ENCODE results near the gene ENDOU. TPM values are rescaled to one million over a fixed set of nuclear protein-coding genes. Genes with fewer than 3 reads are reported as not detected.
A peak's percentile ranks its signal among the peaks of the same experiment; 100 is the strongest.

Gene ENDOU
- under 1 TPM in 1 of 4 donors, not detected in 3; 0.32 TPM for total RNA-seq

GRCh38 chr12:47725091-47725772 lies at the start of gene ENDOU:
ENDOU (minus strand) TSS chr12:47725490; CDS start chr12:47725413, 77 bp downstream.
- DNase-seq, result no peak
- in situ Hi-C loops (cut with MboI; ENCODE audit: low pct_ligation_motif_present in 1 of 4, low pct_unique_long_range_greater_than_20kb in 1 of 4, low sequenced_read_pairs in 3 of 4) (loop anchor here in 2 of 4 donors (25.0 kb wide), 2 partner anchors 112 to 237 kb away; partner anchors contain the start of gene TMEM106C (in 1 of the 2)), intact Hi-C loops (cut with DNase I; ENCODE audit: low total_unique reads) (no loop called here)
- WGBS, 2 donors (ENCODE audit: low coverage in 1 of 2), result 94% methylated on average over 7 of the region's 8 CpGs; no CpG with 5 or more reads in 1 of the 2 donors
- Histone ChIP-seq H3K36me3 (no peaks in the 10 kb centered on the region), H3K4me1 (no peaks in the 10 kb centered on the region), H3K4me3 (no peak within 1 kb of the TSS), H3K9me3 (no peaks in the 10 kb centered on the region), H3K27me3 (no peaks in the 10 kb centered on the region), H3K27ac (no peak within 1 kb of the TSS)
- no peak for TF ChIP-seq EP300 (IDR thresholded peaks at IDR 0.05; ENCODE audit: low read depth)
- TF ChIP-seq POLR2A (IDR thresholded peaks at IDR 0.05), result no peak
- TF ChIP-seq POLR2AphosphoS5 (IDR thresholded peaks at IDR 0.05), result no peak
- TF ChIP-seq, protein P1, sequence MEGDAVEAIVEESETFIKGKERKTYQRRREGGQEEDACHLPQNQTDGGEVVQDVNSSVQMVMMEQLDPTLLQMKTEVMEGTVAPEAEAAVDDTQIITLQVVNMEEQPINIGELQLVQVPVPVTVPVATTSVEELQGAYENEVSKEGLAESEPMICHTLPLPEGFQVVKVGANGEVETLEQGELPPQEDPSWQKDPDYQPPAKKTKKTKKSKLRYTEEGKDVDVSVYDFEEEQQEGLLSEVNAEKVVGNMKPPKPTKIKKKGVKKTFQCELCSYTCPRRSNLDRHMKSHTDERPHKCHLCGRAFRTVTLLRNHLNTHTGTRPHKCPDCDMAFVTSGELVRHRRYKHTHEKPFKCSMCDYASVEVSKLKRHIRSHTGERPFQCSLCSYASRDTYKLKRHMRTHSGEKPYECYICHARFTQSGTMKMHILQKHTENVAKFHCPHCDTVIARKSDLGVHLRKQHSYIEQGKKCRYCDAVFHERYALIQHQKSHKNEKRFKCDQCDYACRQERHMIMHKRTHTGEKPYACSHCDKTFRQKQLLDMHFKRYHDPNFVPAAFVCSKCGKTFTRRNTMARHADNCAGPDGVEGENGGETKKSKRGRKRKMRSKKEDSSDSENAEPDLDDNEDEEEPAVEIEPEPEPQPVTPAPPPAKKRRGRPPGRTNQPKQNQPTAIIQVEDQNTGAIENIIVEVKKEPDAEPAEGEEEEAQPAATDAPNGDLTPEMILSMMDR (IDR thresholded peaks at IDR 0.05), result no peak

GRCh38 chr12:47774663-47775062 lies 49.4 kb upstream of the ENDOU start:
- H3K9me3 ChIP-seq, result no peaks in the 10 kb centered on the region
- intact Hi-C loops (cut with DNase I; ENCODE audit: low total_unique reads) (loop anchor here (5.0 kb wide), 1 partner anchor 62 kb away; no protein-coding TSS in a partner anchor), in situ Hi-C loops (cut with MboI; ENCODE audit: low pct_ligation_motif_present in 1 of 4, low pct_unique_long_range_greater_than_20kb in 1 of 4, low sequenced_read_pairs in 3 of 4) (loop anchor here in 2 of 4 donors (5.0 to 10.0 kb wide), 2 partner anchors 57 to 60 kb away; no protein-coding TSS in a partner anchor)
- H3K27ac ChIP-seq, result peak overlapping the region in 3 of 4 donors; percentile 12 to 61 (median 23)
- peaks cover 40 to 62% (median 43%) of the 10 kb centered on the region in 4 donors for H3K4me1 ChIP-seq
- WGBS, 2 donors (ENCODE audit: low coverage in 1 of 2), result 95 to 97% methylated on average over 4 to 7 of the region's 7 CpGs
- DNase-seq, result no peak
- H3K27me3 ChIP-seq, result no peaks in the 10 kb centered on the region
- no peaks in the 10 kb centered on the region for H3K36me3 ChIP-seq
- no peak overlapping the region for H3K4me3 ChIP-seq
- TF ChIP-seq EP300 (IDR thresholded peaks at IDR 0.05; ENCODE audit: low read depth) (no peak), POLR2AphosphoS5 (IDR thresholded peaks at IDR 0.05) (no peak)
- TF ChIP-seq, protein P1 (IDR thresholded peaks at IDR 0.05), result no peak

GRCh38 chr12:47773858-47774580 lies 48.7 kb upstream of the ENDOU start:
- WGBS, 2 donors (ENCODE audit: low coverage in 1 of 2), result 58 to 85% methylated on average over 4 to 14 of the region's 14 CpGs
- Histone ChIP-seq H3K9me3 (no peaks in the 10 kb centered on the region), H3K27me3 (no peaks in the 10 kb centered on the region), H3K4me3 (peak overlapping the region; percentile 85 to 98 (median 92)), H3K36me3 (no peaks in the 10 kb centered on the region), H3K27ac (peak overlapping the region; percentile 88 to 94 (median 90)), H3K4me1 (peaks cover 40 to 61% (median 42%) of the 10 kb centered on the region in 4 donors)
- in situ Hi-C loops (cut with MboI; ENCODE audit: low pct_ligation_motif_present in 1 of 4, low pct_unique_long_range_greater_than_20kb in 1 of 4, low sequenced_read_pairs in 3 of 4), result loop anchor here in 1 of 4 donors (10.0 kb wide), 1 partner anchor 59 kb away; no protein-coding TSS in a partner anchor
- intact Hi-C loops (cut with DNase I; ENCODE audit: low total_unique reads), result no loop called here
- no peak for DNase-seq
- no peak for TF ChIP-seq POLR2AphosphoS5 (IDR thresholded peaks at IDR 0.05)
- TF ChIP-seq POLR2A (IDR thresholded peaks at IDR 0.05), result no peak
- TF ChIP-seq, protein P1 (IDR thresholded peaks at IDR 0.05), result no peak
- no peak for TF ChIP-seq EP300 (IDR thresholded peaks at IDR 0.05; ENCODE audit: low read depth)
